SK-N-SH treated with all-trans-retinoic acid at 6 μM for 48 hours (cell line): ENCODE results near the gene PLVAP.

Source experiments
- ATAC-seq: fragments of 200-7000 bp; cut with Tn5 transposase; 3 replicates; pipeline ENCODE4 v1.9.1; 2020; ENCODE audit warnings: mild to moderate bottlenecking, moderate library complexity
- BACH2 ChIP-seq: fragments of 250-450 bp; sonication (Bioruptor Pico); IDR thresholded peaks from 2 replicates; pipeline ENCODE4 v1.9.0; 2021; ENCODE audit warnings: mild to moderate bottlenecking, borderline replicate concordance
- CREB5 ChIP-seq: fragments of 250-450 bp; sonication (Bioruptor Pico); IDR thresholded peaks from 2 replicates; pipeline ENCODE4 v1.5.1; 2020; ENCODE audit warnings: low read depth, mild to moderate bottlenecking, moderate library complexity
- CSDC2 ChIP-seq: fragments of 250-450 bp; sonication (Bioruptor Pico); IDR thresholded peaks from 2 replicates; pipeline ENCODE4 v1.5.0; 2020; ENCODE audit warnings: mild to moderate bottlenecking, moderate library complexity
- CSRNP3 ChIP-seq: fragments of 250-450 bp; sonication (Bioruptor Pico); IDR thresholded peaks from 2 replicates; pipeline ENCODE4 v1.5.1; 2021; ENCODE audit warnings: mild to moderate bottlenecking, moderate library complexity
- GLIS3 ChIP-seq: fragments of 250-450 bp; sonication (Bioruptor Pico); IDR thresholded peaks from 2 replicates; pipeline ENCODE4 v1.5.0; 2020; ENCODE audit warnings: mild to moderate bottlenecking, moderate library complexity
- ISL1 ChIP-seq: fragments of 250-450 bp; sonication (Bioruptor Pico); IDR thresholded peaks from 2 replicates; pipeline ENCODE4 v2.1.2; 2022; ENCODE audit warnings: mild to moderate bottlenecking, moderate library complexity
- POU6F1 ChIP-seq: fragments of 250-450 bp; sonication (Bioruptor Pico); IDR thresholded peaks from 2 replicates; pipeline ENCODE4 v1.8.0; 2021; ENCODE audit warnings: low read depth, mild to moderate bottlenecking, moderate library complexity, borderline replicate concordance
- PPARA ChIP-seq: fragments of 250-450 bp; sonication (Bioruptor Pico); IDR thresholded peaks from 2 replicates; pipeline ENCODE4 v1.5.0; 2020; ENCODE audit warnings: mild to moderate bottlenecking, borderline replicate concordance
- RARB ChIP-seq: fragments of 250-450 bp; sonication (Bioruptor Pico); IDR thresholded peaks from 2 replicates; pipeline ENCODE4 v1.8.0; 2021; ENCODE audit warnings: mild to moderate bottlenecking, moderate library complexity
- SNAI2 ChIP-seq: fragments of 250-450 bp; sonication (Bioruptor Pico); IDR thresholded peaks from 2 replicates; pipeline ENCODE4 v1.5.0; 2020; ENCODE audit warnings: mild to moderate bottlenecking, moderate library complexity
- TCF4 ChIP-seq: fragments of 250-450 bp; sonication (Bioruptor Pico); IDR thresholded peaks from 2 replicates; pipeline ENCODE4 v1.8.0; 2021; ENCODE audit warnings: mild to moderate bottlenecking, moderate library complexity, borderline replicate concordance
- TOX ChIP-seq: fragments of 250-450 bp; sonication (Bioruptor Pico); IDR thresholded peaks from 2 replicates; pipeline ENCODE4 v1.8.0; 2021; ENCODE audit warnings: mild to moderate bottlenecking, moderate library complexity, borderline replicate concordance
- TSHZ2 ChIP-seq: fragments of 250-450 bp; sonication (Bioruptor Pico); IDR thresholded peaks from 2 replicates; pipeline ENCODE4 v1.5.0; 2020; ENCODE audit warnings: mild to moderate bottlenecking, moderate library complexity
- ZC3H10 ChIP-seq: fragments of 250-450 bp; sonication (Bioruptor Pico); IDR thresholded peaks from 2 replicates; pipeline ENCODE4 v1.5.1; 2021; ENCODE audit warnings: mild to moderate bottlenecking, moderate library complexity
- ZFP3 ChIP-seq: fragments of 250-450 bp; sonication (Bioruptor Pico); IDR thresholded peaks from 2 replicates; pipeline ENCODE4 v1.5.0; 2020; ENCODE audit warnings: mild to moderate bottlenecking, moderate library complexity
- ZFP30 ChIP-seq: fragments of 450-650 bp; formaldehyde crosslinking; IDR thresholded peaks from 2 replicates; pipeline ENCODE4 v1.5.0; 2022; ENCODE audit warnings: mild to moderate bottlenecking, moderate library complexity
- ZNF565 ChIP-seq: fragments of 450-650 bp; formaldehyde crosslinking; conservative IDR thresholded peaks from 2 replicates; pipeline ENCODE4 v1.5.0; 2020; ENCODE audit warnings: low read depth, mild to moderate bottlenecking, moderate library complexity
- ZNF70 ChIP-seq: fragments of 450-650 bp; formaldehyde crosslinking; IDR thresholded peaks from 2 replicates; pipeline ENCODE4 v1.5.0; 2020; ENCODE audit warnings: mild to moderate bottlenecking, moderate library complexity
- TF ChIP-seq, protein P1 (sequence below): fragments of 250-450 bp; sonication (Bioruptor Pico); IDR thresholded peaks from 2 replicates; pipeline ENCODE4 v1.8.0; 2020; ENCODE audit warnings: mild to moderate bottlenecking, moderate library complexity, borderline replicate concordance

PLVAP gene

GRCh38 chr19:17401628-17402027 is 24.5 kb upstream of the PLVAP start:
- TF ChIP-seq ZFP3 (CRISPR knock-in tag) (peak; percentile 63; the same call in 1 of the 2 replicates), TCF4 (CRISPR knock-in tag) (no peak)
- TF ChIP-seq, all 23 proteins: peak for 1

GRCh38 chr19:17398902-17399527 is 21.9 kb upstream of the PLVAP start:
- no peak for ATAC-seq
- TF ChIP-seq TCF4 (CRISPR knock-in tag) (no peak), ZNF565 (CRISPR knock-in tag) (no peak), ZFP3 (CRISPR knock-in tag) (no peak), TSHZ2 (CRISPR knock-in tag) (no peak), RARB (no peak), CSRNP3 (CRISPR knock-in tag) (no peak), BACH2 (CRISPR knock-in tag) (no peak), CSDC2 (CRISPR knock-in tag) (no peak), SNAI2 (no peak), PPARA (no peak), ZFP30 (no peak), CREB5 (no peak), ZC3H10 (CRISPR knock-in tag) (no peak)
- TF ChIP-seq, all 23 proteins: peak for 0

More at GRCh38 chr19:17401628-17402027, 24.5 kb upstream of the PLVAP start:
- ATAC-seq, result no peak

DNA sequence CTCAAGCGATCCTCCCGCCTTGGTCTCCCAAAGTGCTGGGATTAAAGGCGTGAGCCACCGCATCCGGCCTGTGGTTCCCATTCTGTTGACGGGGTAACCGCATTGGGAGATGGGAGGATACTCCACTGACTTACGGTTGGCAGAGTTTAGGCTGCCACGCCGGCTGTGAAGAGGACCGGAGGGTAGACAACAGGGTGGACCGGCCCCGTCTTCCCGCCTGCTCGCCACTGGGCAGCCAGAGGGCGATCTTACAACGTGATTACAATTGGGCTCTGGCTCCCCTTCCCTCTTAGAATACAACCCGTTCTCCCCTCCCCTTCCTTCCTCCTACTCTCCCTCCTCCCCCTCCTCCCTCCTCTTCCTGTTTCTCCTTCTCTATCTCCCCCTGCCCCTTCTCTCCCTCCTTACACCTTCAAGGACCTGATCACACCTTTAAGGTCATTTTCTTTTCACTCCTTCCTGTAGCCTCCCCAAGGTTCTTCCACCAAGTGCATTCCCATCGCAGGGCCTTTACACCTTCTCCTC is 17.8 kb upstream of the PLVAP start:
- peak; percentile 77 for TF ChIP-seq ZNF70 (CRISPR knock-in tag)
- no peak for TF ChIP-seq ISL1 (CRISPR knock-in tag)
- TF ChIP-seq, protein P1, sequence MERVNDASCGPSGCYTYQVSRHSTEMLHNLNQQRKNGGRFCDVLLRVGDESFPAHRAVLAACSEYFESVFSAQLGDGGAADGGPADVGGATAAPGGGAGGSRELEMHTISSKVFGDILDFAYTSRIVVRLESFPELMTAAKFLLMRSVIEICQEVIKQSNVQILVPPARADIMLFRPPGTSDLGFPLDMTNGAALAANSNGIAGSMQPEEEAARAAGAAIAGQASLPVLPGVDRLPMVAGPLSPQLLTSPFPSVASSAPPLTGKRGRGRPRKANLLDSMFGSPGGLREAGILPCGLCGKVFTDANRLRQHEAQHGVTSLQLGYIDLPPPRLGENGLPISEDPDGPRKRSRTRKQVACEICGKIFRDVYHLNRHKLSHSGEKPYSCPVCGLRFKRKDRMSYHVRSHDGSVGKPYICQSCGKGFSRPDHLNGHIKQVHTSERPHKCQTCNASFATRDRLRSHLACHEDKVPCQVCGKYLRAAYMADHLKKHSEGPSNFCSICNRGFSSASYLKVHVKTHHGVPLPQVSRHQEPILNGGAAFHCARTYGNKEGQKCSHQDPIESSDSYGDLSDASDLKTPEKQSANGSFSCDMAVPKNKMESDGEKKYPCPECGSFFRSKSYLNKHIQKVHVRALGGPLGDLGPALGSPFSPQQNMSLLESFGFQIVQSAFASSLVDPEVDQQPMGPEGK (CRISPR knock-in tag), result no peak
- ATAC-seq, result no peak

DNA sequence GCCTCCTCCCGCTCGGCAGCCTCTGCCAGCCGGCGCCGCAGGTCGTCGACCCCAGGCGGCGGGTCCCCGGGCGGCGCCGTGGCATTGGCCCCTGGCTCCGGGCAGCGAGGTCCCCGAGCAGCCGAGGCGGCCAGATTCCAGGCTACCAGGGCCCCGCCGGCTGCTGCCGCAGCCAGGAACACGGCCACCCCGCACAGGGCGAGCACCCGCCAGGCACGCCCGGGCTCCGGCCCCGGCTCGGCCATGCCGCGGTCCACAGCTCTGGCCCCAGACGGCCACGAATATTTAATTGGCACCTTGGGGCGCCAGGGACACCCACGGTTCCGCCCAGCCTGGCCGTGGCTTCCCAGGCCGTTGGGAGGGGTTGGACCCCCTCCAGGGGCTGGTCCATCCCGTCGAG is 16.8 kb upstream of the PLVAP start, which contains the start of gene CCDC194:
TSS of gene CCDC194 (minus strand) at position 283 of the 400 bp plus-strand sequence. CDS start at position 245, 38 bp downstream.
- ATAC-seq, result no peak
- TF ChIP-seq TCF4 (CRISPR knock-in tag) (no peak), CSRNP3 (CRISPR knock-in tag) (no peak), RARB (no peak)

- ATAC-seq, result no peak
- no peak for TF ChIP-seq GLIS3 (CRISPR knock-in tag)
- TF ChIP-seq RARB, result no peak
- no peak for TF ChIP-seq TOX
- no peak for TF ChIP-seq CSRNP3 (CRISPR knock-in tag)
- no peak for TF ChIP-seq CREB5
- no peak for TF ChIP-seq BACH2 (CRISPR knock-in tag)
- TF ChIP-seq POU6F1 (CRISPR knock-in tag), result no peak
- no peak for TF ChIP-seq SNAI2
- TF ChIP-seq ZNF70 (CRISPR knock-in tag), result no peak
- TF ChIP-seq PPARA, result no peak
These were observed 15.9 kb upstream of the PLVAP start for GRCh38 chr19:17393002-17393401.
